H1 (cell line): ENCODE results near the gene SOX6. TPM values are rescaled to one million over a fixed set of nuclear protein-coding genes. Genes with fewer than 3 reads are reported as not detected.

Source experiments
- CTCF ChIA-PET: fragments of 300-600 bp; sonication (Branson Sonifier 250); formaldehyde crosslinking; loops from one replicate; lab custom pipeline; 2021; ENCODE audit not compliant: partially characterized antibody; lab: Charles Lee
- POLR2A ChIA-PET: fragments of 300-600 bp; sonication (Branson Sonifier 250); formaldehyde crosslinking; loops from one replicate; lab custom pipeline; 2021; ENCODE audit warnings: inconsistent platforms; ENCODE audit not compliant: partially characterized antibody; lab: Charles Lee
- DNase-seq, 2 experiments: peaks; one replicate each; pipeline versions ENCODE4 v3.0.0 to v3.0.0-alpha.2; 2010 to 2022; ENCODE audit warnings: low spot score in 2 of 2, low read depth in 1 of 2, mixed read lengths in 1 of 2
- FAIRE-seq: peaks from 2 replicates; lab custom pipeline; 2011; peaks lifted over from hg19 to GRCh38; lab: Jason Lieb, UNC
- H2AFZ ChIP-seq: 2 replicates; pipeline ENCODE4 v1.8.1; 2012; ENCODE audit warnings: low read length, inconsistent platforms
- H2AK5ac ChIP-seq: 2 replicates; pipeline ENCODE4 v1.6.1; 2013; ENCODE audit warnings: low read depth, low read length
- H2BK120ac ChIP-seq: replicated peaks from 2 replicates; pipeline ENCODE3; 2013; ENCODE audit warnings: low read depth, low read length, inconsistent platforms
- H2BK12ac ChIP-seq: 2 replicates; pipeline ENCODE4 v1.6.1; 2013; ENCODE audit warnings: low read depth, low read length
- H2BK15ac ChIP-seq: 2 replicates; pipeline ENCODE4 v1.6.1; 2013; ENCODE audit warnings: low read length
- H2BK20ac ChIP-seq: 2 replicates; pipeline ENCODE4 v1.6.1; 2013; ENCODE audit warnings: low read length
- H2BK5ac ChIP-seq: 2 replicates; pipeline ENCODE4 v1.6.1; 2013; ENCODE audit warnings: low read depth, low read length
- H3K14ac ChIP-seq: 2 replicates; pipeline ENCODE4 v1.6.1; 2013; ENCODE audit warnings: inconsistent platforms; ENCODE audit not compliant: insufficient read length
- H3K18ac ChIP-seq: 2 replicates; pipeline ENCODE4 v1.6.1; 2013; ENCODE audit warnings: low read length; ENCODE audit errors: extremely low read depth
- H3K23ac ChIP-seq: 2 replicates; pipeline ENCODE4 v1.6.1; 2013; ENCODE audit warnings: inconsistent platforms; ENCODE audit not compliant: insufficient read length
- H3K23me2 ChIP-seq: 2 replicates; pipeline ENCODE4 v1.6.1; 2013; ENCODE audit warnings: low read depth, low read length
- H3K27ac ChIP-seq: 2 replicates; pipeline ENCODE4 v1.6.1; 2011; ENCODE audit warnings: low read depth, low read length, inconsistent platforms
- H3K27me3 ChIP-seq, 4 experiments: replicated peaks in 1 of 4; 1 replicate in 1 of 4; 2 replicates in 3 of 4; pipeline versions ENCODE4 v1.6.1 to v1.8.1; 2011 to 2013; ENCODE audit warnings: low read length in 3 of 4, mild to moderate bottlenecking in 3 of 4, inconsistent platforms in 2 of 4, mixed read lengths in 2 of 4, moderate library complexity in 1 of 4; ENCODE audit not compliant: control insufficient read depth in 3 of 4, insufficient read depth in 3 of 4; ENCODE audit errors: extremely low read depth in 1 of 4
- H3K36me3 ChIP-seq, 4 experiments: 2 replicates each; pipeline versions ENCODE4 v1.6.1 to v1.8.1; 2011 to 2013; ENCODE audit warnings: mild to moderate bottlenecking in 4 of 4, low read length in 3 of 4, moderate library complexity in 2 of 4, control low read depth in 1 of 4, inconsistent platforms in 1 of 4; ENCODE audit not compliant: insufficient read depth in 4 of 4, control insufficient read depth in 2 of 4
- H3K4ac ChIP-seq: replicated peaks from 2 replicates; pipeline ENCODE3; 2013; ENCODE audit warnings: low read length, low read depth, mixed read lengths, inconsistent platforms; ENCODE audit not compliant: insufficient read length
- H3K4me1 ChIP-seq, 4 experiments: replicated peaks in 1 of 4; 1 replicate in 1 of 4; 2 replicates in 3 of 4; pipeline versions ENCODE4 v1.6.1 to v1.8.1; 2011 to 2013; ENCODE audit warnings: low read length in 3 of 4, inconsistent platforms in 2 of 4, mixed read lengths in 1 of 4; ENCODE audit not compliant: insufficient read depth in 4 of 4, control insufficient read depth in 3 of 4
- H3K4me2 ChIP-seq, 2 experiments: 2 replicates each; pipeline versions ENCODE4 v1.6.1 to v1.8.1; 2011 to 2013; ENCODE audit warnings: low read depth in 2 of 2, low read length in 2 of 2, control low read depth in 1 of 2, inconsistent platforms in 1 of 2, mild to moderate bottlenecking in 1 of 2; ENCODE audit not compliant: insufficient read depth in 1 of 2
- H3K4me3 ChIP-seq, 4 experiments: fragments of 200-600, 300-600 bp in 1 of 4; sonication (generic), shearing (Covaris generic), sonication (Bioruptor Twin) in 1 of 4; 2 replicates each; pipeline versions ENCODE4 v1.5.1 to v1.8.1; 2011 to 2016; ENCODE audit warnings: low read length in 4 of 4, low read depth in 3 of 4, control low read depth in 2 of 4, inconsistent platforms in 2 of 4, mild to moderate bottlenecking in 2 of 4, mixed read lengths in 1 of 4, moderate library complexity in 1 of 4; ENCODE audit not compliant: insufficient read depth in 2 of 4; ENCODE audit errors: extremely low read depth in 1 of 4
- H3K56ac ChIP-seq: replicated peaks from 2 replicates; pipeline ENCODE3; 2013; ENCODE audit warnings: low read depth, mild to moderate bottlenecking, mixed read lengths, low read length, inconsistent platforms; ENCODE audit not compliant: insufficient read length
- H3K79me1 ChIP-seq: 2 replicates; pipeline ENCODE4 v1.6.1; 2013; ENCODE audit warnings: low read depth, low read length, control low read depth
- H3K79me2 ChIP-seq, 2 experiments: 2 replicates each; pipeline versions ENCODE4 v1.6.1 to v1.8.1; 2012 to 2013; ENCODE audit warnings: low read length in 2 of 2, mild to moderate bottlenecking in 2 of 2, inconsistent platforms in 1 of 2; ENCODE audit not compliant: insufficient read depth in 2 of 2, control insufficient read depth in 1 of 2
- H3K9ac ChIP-seq, 4 experiments: replicated peaks in 1 of 4; 1 replicate in 1 of 4; 2 replicates in 3 of 4; pipeline versions ENCODE4 v1.6.1 to v1.8.1; 2011 to 2013; ENCODE audit warnings: low read depth in 3 of 4, low read length in 3 of 4, control low read depth in 2 of 4, mild to moderate bottlenecking in 2 of 4, moderate library complexity in 2 of 4, inconsistent platforms in 1 of 4; ENCODE audit errors: extremely low read depth in 1 of 4
- H3K9me3 ChIP-seq, 2 experiments: 2 replicates each; pipeline versions ENCODE4 v1.6.1 to v1.8.1; 2012 to 2013; ENCODE audit warnings: mild to moderate bottlenecking in 2 of 2, moderate library complexity in 2 of 2, control low read depth in 1 of 2, inconsistent platforms in 1 of 2, low read depth in 1 of 2, low read length in 1 of 2, mixed read lengths in 1 of 2; ENCODE audit not compliant: insufficient read depth in 2 of 2
- H4K20me1 ChIP-seq, 2 experiments: replicated peaks in 1 of 2; 2 replicates each; pipeline versions ENCODE3 to v1.8.1; 2011 to 2013; ENCODE audit warnings: inconsistent platforms in 2 of 2, low read length in 2 of 2, mild to moderate bottlenecking in 1 of 2; ENCODE audit not compliant: insufficient read depth in 2 of 2, control insufficient read depth in 1 of 2
- H4K5ac ChIP-seq: 2 replicates; pipeline ENCODE4 v1.6.1; 2013; ENCODE audit warnings: low read length, low read depth, mixed read lengths, inconsistent platforms; ENCODE audit not compliant: insufficient read length
- H4K8ac ChIP-seq: 2 replicates; pipeline ENCODE4 v1.8.0; 2013; ENCODE audit warnings: mild to moderate bottlenecking, moderate library complexity, low read length, inconsistent platforms; ENCODE audit not compliant: insufficient read depth; ENCODE audit errors: extremely low read depth
- H4K91ac ChIP-seq: replicated peaks from 2 replicates; pipeline ENCODE3; 2013; ENCODE audit warnings: low read length, mixed read lengths, inconsistent platforms; ENCODE audit not compliant: insufficient read length
- MAFK ChIP-seq: IDR thresholded peaks from 2 replicates; pipeline ENCODE4 v1.6.1; 2012; ENCODE audit warnings: low read depth, mild to moderate bottlenecking, improper control_type of control experiment, low read length
- SIN3A ChIP-seq, 2 experiments: IDR thresholded peaks in 1 of 2; conservative IDR thresholded peaks in 1 of 2; 2 replicates each; pipeline ENCODE4 v1.6.1; 2011 to 2012; ENCODE audit warnings: low read length in 2 of 2, improper control_type of control experiment in 1 of 2, low read depth in 1 of 2, mild to moderate bottlenecking in 1 of 2
- WGBS, 2 experiments: shearing (Covaris generic) in 1 of 2; methylation state at CpG; one replicate each; pipeline versions ENCODE4 v1.1.6 to v1.1.7; 2013 to 2015; ENCODE audit warnings: low lambda C conversion rate in 2 of 2, mixed read lengths in 2 of 2, inconsistent platforms in 1 of 2, low coverage in 1 of 2, missing lambda C conversion rate in 1 of 2; ENCODE audit not compliant: insufficient replicate concordance in 2 of 2, insufficient coverage in 1 of 2, insufficient read length in 1 of 2; ENCODE audit errors: extremely low coverage in 1 of 2, missing lambda C conversion rate in 1 of 2; 5-methylcytosine and 5-hydroxymethylcytosine counted together
- polyA plus RNA-seq, 7 experiments: library from polyadenylated mRNA; depleted of rRNA in 3 of 7; stranded (reverse) in 5 of 7; unstranded in 2 of 7; fragments of >200 nt in 5 of 7; fragments of 200-250 nt in 2 of 7; gene quantifications; 1 replicate in 5 of 7; 2 replicates in 1 of 7; 4 replicates in 1 of 7; pipeline versions ENCODE4 v1.2.1 to v1.2.3, GENCODE V29; 2011 to 2013; ENCODE audit warnings: missing spikeins in 2 of 7, mixed read lengths in 2 of 7
- total RNA-seq: library from RNA; stranded (reverse); fragmentation: NEBNext Ultra II Directional; extraction: Animal tissue kit (Norgen Biotek cat#: 25700); gene quantifications from 2 replicates; pipeline ENCODE4 v1.2.1, GENCODE V29; 2021

The SOX6 gene
- total and polyA plus RNA-seq, 2 of the 8 experiments (the other 6 are each of a cell fraction or from before 2014, with no cell fraction given): 0.09 TPM; not detected in 1

GRCh38 chr11:16089481-16089880, 266.9 kb downstream of the SOX6 start:
- Histone ChIP-seq H2AK5ac (no peak overlapping the region), H4K5ac (no peak overlapping the region), H3K79me1 (no peaks in the 10 kb centered on the region), H3K18ac (no peak overlapping the region), H2BK15ac (no peak overlapping the region), H3K56ac (no peak overlapping the region), H3K9me3 (no peaks in the 10 kb centered on the region), H3K79me2 (no peaks in the 10 kb centered on the region), H2BK12ac (no peak overlapping the region), H3K4me1 (peaks cover 0 to 4% (median under 1%) of the 10 kb centered on the region in 4 experiments; a peak in 2 of 7 replicates), H4K91ac (no peak overlapping the region), H3K14ac (no peak overlapping the region), H3K23ac (no peak overlapping the region), H4K8ac (no peak overlapping the region), H3K36me3 (no peaks in the 10 kb centered on the region), H3K4ac (no peak overlapping the region), H3K4me3 (no peak overlapping the region), H4K20me1 (no peaks in the 10 kb centered on the region), H3K4me2 (no peak overlapping the region), H3K9ac (no peak overlapping the region), H2AFZ (no peak overlapping the region), H2BK5ac (no peak overlapping the region), H3K27ac (no peak overlapping the region), H2BK120ac (no peak overlapping the region), H3K27me3 (no peaks in the 10 kb centered on the region), H2BK20ac (no peak overlapping the region), H3K23me2 (no peaks in the 10 kb centered on the region)
- 93% methylated on average over 1 of the region's 1 CpG; no CpG with 5 or more reads in 1 of the 2 experiments for WGBS, 2 experiments
- no peak for TF ChIP-seq MAFK
- no peak for TF ChIP-seq SIN3A (conservative IDR thresholded peaks at IDR 0.05 in 1 of 2, IDR thresholded peaks at IDR 0.05 in 1 of 2; ENCODE audit: low read depth in 1 of 2, low read length in 2 of 2)
- no peak for DNase-seq
- ChIA-PET CTCF (interaction anchor here (1.5 kb wide), 1 partner anchor 19 kb away, joined by 4 read pairs; no protein-coding TSS in a partner anchor), POLR2A (no interaction called here)
- FAIRE-seq: no peak
